Colon (tissue), 2 donors: ENCODE data around the gene OTUD4.

Experiments
- FAIRE-seq: peaks from 2 replicates; lab custom pipeline; 2012; peaks lifted over from hg19 to GRCh38; lab: Jason Lieb, UNC
- donor health status: control.
- donor health status: control.

OTUD4 gene

DNA sequence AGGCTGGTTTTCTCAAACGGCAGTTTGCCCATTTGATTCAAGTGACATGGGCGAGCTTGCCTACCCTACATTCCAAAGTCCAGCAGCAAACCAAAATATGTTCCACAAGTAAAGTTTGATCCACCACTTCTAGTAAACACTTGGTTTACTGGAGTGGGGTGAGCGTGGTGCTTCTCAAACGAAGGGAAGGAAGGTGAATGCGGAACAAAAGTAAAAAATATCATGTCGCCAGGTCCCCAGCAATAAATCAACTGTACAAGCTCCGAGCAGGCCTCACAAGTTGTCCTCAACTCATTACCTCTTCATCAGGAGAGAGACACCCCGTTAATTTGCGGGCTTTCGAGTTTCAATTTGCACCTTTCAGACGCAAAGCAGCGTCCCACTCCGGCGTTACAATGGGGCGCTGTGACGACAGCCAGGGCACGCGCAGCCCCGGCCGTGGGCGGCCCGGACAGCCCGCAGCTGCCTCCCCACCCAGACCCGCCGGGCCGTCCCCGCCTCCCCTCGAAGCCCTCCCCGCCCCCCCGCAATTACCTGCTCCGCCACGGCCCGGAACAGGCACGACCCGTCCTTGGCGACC, 1.0 kb downstream of the OTUD4 start:
- no peak for FAIRE-seq

DNA sequence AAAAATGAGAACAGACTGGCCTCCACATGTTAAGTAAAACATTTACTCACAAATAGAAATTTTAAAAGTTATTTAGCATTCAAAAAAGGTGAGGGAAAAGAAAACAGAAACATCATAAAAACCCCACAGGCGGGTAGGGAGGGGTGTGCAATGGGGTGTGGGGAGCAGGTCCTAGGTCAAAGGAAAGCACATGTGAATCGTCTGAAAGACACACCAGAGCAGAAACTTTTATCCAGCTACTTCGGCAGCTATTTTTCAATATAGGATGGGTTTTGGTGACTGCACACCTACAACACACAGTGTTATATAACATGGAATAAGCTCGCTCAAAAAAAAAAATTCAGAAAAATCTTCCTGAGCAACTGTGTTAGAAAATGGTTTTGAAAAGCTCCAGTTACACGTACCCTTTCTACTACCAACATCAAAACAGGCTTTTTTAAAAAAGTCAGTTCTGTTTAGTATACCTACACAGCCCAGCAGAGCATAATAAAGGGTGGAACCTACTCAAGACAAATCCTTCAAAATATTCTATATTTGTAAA, 1.6 kb downstream of the OTUD4 start:
- FAIRE-seq = no peak

DNA sequence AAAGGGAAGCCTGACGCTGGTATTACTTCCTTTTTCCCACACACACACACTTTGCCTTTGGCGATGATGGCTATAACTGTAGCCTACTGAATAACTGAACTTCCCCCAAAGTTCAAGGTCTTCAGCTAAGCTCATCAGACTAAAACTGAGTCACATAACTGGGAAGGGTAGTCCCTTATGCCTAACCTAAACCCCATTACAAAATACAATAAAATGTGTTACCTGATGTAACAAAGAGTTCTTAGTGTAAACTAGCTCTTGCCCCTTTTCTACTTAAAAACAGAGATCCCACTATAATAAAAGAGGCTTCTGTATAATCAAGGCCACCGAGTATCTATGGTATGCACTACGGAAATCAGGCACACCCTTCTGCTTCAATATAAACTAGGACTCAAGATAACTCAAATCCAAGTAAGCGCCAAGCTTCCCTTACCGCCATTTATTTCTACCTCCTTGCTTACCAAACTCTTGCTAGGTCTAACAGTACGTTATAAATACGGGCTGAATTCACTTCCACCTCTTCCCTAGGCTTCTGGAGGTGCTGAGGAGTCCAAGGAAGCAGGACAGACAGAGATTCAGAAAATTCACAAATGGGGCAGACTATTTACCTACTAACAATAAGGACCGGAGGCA, 2.4 kb downstream of the OTUD4 start:
- no peak for FAIRE-seq

DNA sequence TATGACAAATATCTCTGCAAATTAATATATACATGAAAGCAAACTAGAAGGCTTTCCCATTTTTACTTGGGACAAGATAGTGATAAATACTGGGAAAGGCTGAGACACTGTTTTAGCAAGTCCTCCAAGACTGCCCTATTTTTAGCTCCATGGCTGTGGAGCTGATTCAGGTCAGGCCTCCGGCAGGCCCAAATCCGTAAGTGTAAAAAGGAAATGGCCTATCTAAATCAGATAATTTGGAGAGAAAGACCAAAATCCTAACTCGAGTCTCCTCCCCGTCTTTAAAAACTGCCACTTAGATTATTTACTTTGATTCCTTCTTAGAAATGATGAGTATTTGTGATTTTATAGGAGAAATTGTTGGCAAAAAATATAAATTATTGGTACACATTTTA, 2.9 kb downstream of the OTUD4 start:
- FAIRE-seq = no peak

DNA sequence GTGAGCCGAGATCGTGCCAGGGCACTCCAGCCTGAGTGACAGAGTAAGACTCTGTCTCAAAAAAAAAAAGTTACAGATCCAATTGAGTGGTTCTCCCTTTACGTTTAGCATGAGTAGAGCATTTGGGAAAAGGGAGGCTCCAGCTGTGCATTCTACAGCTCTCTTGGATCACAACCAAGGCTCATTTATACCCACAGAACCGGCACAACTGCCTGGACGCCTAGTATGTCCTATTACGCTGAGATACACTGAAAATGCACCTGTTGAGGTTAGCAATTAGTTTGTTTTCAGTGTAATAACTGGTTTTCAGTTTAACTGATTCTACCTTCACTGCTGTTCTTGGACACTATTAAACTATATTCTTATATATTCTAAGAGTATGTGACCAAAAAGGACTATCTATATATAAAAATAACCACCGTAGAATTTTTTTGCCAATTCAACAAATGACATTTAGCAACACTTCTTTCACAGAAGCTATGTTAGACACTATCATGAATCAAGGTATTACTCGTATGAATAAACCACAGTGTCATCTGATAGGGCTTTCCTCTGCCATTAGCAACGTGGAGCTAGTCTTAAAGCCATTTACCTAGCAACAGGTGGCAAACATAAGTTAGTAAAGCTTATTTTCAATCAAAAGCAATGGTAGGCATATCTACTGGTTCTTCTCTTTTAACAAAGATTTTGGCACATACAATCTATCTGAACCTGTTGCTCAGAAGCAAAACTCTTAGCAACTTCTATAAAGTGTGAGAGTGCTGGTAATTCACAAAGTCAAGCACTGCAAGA, 3.6 kb downstream of the OTUD4 start:
- FAIRE-seq = no peak

DNA sequence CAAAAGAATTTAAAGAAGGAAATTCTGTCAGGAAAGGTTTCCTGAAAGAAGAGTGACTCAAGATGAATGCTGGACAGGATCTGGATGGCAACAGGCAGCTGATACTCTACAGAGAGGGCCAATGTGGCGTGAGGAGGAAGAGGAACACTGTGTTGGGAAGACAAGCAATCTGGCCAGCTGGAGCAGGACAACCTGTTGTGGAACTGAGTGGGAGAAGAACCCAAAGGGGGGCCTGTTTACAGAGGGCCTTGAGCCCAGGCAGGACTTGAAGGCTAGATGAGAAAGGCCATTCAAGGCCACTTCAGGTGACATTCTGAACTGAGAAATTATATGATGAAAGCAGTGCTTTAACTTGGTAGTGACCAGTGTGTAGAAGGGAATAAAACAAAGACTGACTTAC, 8.5 kb downstream of the OTUD4 start:
- FAIRE-seq = no peak

DNA sequence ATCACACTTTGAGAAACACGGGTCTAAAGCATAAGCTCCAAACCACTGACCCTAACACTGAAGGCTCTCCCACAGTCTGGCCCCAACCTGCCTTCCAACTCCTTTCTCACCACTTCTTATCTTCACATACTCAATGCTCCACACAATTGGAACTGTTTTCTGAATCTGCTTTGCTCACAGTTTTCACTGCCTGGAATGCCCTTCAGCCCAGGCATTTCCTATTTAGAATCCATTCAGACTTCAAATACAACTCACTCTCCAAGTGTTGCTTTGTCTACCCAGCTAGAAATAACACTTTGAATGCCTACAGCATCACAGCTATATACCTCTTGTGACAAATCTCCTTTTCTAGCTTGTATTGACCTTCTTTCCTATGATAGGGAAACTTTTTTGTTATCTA, 10.2 kb downstream of the OTUD4 start:
- no peak for FAIRE-seq

DNA sequence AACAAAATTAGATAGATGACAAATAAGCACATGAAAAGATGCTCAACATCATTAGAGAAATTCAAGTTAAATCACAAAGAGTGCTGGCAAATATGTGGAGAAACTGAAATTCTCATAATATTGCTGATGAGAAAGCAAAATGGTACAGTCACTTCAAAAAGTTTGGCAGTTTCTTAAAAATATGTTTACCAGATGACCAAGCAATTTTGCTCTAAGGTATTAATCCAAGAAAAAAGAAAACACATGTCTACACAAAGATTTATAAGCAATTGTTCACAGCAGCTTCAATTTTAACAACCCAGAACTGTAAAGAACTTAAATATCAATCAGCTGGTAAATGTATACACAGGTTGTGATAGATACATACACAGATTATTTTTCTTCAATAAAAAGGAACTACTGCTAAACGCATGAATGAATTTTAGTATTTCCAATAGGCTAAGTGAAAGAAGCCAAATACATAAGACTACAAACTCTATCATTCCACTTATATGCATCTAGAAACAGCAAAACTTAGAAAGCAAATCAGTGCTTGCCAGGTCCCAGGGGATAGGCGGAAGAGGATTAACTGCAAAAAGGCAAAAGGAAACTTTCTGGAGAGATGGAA, 11.7 kb downstream of the OTUD4 start:
- no peak for FAIRE-seq

DNA sequence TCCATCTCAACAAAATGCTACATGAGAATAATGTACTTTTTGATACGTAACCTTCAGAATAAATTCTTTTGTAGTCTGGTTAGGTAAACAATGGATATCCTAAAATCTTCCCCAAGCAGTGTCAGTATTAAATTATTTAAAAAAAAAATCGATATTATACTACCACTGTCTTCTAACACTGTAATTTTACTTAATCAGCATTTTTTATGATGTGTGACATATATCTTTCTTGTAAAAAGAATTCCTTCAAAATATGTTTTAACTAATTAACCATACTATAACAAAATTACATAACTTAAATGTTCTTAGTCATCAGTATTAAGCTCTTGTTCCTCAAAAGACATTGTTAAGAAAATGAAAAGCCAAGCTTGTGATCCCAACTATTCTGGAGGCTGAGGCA, 12.5 kb downstream of the OTUD4 start:
- FAIRE-seq = no peak

DNA sequence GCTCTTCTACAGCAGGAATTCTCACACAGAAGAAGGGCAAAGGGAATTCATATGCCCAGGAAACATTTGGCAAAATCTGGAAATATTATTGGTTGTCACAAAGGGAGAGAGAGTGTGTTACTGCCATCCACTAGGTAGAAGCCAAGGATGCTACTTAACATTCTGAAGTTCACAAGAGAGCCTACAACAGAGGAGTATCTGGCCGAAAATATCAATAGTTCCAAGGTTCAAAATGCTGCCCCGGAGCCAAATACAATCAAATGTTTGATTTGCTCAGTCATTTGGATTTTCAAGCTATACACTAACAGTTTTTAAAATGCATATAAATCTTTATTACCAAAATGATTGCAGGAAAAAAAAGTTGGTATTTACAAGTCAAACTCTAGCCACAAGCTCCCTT, 18.8 kb downstream of the OTUD4 start:
- no peak for FAIRE-seq

DNA sequence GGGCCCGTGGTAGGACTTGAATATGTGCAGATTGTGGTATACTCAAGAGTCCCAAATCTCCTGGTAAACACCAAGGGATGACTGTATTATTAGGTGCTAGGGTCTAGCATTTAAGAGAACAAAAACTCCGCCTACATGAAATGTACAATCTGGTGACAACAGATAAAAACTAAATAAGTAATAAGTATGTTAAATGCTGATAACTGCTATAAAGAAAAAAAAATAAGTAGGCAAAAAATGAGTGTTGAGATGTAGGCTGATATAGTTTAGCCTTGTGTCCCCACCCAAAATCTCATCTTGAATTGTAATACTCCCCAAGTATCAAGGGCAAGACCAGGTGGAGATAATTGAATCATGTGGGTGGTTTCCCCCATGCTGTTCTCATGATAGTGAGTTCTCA, 23.4 kb downstream of the OTUD4 start:
- no peak for FAIRE-seq

DNA sequence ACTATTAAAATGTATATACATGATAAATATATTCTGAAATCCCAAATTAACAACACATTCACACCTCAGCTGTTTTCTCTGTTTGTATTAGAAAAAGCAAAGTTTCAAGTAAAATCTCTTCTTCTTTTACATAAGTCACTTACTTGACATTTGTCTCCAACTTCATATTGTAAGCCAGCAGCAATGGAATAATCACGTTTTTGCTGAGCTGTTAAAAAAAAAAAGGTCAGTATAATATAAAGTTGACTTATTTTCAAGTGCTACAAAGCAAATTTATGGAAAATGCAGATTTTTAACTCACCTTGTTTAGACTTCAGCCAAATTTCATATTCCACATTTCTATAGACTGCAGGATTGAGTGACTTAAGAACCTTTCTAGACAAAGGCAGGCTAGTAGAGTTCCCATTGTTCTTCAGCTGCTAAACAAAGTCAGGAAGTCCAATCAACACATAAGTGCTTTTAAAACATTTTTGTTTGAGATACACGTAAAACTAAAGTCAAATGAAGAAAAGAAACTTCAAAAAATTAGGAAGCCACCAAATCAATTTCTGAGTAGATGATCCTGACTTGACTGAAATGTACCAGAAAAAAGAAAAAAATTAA, 25.0 kb downstream of the OTUD4 start:
- peak; percentile 28 for FAIRE-seq

DNA sequence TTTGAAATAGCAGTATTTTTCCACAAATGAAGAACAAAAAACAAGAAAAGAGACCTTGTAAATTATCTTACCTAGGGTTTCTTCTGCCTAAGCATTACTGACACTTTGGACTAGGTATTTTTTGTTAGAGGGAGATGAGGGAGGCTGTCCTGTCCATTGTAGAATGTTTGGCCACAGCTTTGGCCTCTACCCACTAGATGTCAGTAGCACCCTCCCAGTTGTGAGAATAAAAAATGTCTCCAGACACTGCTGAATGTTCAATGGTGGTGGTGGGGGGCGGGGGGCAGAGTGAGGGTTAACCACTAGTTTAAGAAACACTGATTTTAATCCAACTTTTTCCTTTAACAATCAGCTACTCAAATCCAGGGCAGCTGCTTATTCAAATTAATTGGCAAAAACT, 25.8 kb downstream of the OTUD4 start:
- no peak for FAIRE-seq

DNA sequence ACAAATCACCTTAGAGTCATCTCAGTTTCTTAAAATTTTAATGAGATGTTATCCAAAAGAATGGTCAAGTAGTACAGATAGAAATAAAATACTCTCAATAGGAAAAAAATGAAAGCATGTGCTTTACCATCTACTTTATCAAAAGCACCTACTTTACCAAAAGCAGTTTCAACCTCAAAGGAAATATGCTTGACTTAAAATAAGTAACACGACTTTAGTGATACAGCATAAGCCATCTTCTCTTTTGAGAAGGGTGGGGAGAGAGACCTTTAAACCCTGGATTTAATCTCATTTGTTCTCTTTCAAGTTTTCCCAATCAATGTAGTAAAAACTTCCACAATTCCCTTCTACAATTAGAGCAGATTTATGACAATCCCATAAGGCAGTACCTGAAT, 26.5 kb downstream of the OTUD4 start:
- no peak for FAIRE-seq

DNA sequence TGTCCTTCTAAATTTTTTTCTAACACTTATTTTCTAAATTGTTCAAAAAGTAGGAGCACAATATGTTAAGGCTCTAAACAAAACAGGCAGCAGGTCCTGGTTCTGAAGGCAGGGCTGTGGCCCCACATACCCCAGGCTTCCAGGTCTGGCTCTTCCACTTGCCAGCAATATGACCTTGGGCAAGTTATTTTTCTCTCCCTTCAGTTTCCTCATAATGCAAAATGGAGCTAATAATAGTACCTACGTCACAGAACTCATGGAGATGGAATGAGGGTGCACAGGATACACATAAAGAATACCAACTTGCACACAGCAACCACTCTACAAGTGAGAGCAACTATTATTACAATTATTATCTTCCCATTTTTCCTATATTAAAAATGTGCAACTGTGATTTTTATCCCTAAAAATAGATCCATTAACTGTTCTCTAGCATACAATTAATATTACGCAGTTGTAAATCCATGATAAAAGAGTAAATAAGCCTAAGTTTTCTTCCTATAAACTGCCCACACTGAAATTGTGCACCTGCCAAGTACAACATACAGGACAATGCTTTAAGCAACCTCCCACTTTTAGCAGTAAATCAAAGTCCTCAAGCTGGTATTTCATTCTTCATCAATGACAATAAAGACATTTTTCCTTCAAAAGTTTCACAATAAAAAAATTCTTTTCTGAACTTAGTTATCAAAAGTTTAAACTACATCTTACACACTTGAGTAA, 27.0 kb downstream of the OTUD4 start:
- no peak for FAIRE-seq

DNA sequence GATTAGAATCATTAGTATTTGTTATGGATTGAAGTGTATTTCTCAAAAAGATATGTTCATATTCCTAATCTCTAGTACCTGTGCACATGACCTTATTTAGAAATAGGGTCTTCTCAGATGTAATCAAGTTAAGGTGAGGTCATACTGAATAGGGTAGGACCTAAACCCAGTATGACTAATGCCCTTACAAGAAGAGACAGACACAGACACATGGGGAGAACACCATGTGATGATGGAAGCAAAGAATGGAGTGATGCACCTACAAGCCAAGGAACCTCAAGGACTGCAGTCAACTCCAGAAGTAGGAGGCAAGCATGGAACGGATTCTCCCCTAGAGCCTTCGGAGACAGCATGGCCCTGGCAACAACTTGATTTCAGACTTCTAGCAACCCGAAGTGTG, 31.4 kb downstream of the OTUD4 start:
- FAIRE-seq = no peak

DNA sequence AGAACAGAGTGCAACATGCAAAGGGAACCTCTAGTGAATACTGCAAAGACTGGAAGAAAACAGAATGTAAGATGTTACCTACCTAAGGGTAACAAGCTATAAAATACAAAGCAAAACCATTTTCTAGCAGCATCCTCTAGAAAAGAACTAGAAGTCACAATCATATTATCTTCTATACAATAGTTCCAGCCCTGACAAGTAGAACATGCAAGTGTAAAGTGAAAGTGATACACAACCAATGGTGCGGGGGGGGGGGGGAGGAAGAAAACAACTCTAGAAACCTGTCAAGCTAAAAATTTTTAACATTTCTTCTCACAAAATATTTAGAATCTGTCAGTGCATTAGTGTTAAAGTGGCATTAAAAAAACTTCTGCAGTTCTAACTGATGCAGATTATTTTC, 44.2 kb downstream of the OTUD4 start:
- FAIRE-seq = peak; percentile 28

DNA sequence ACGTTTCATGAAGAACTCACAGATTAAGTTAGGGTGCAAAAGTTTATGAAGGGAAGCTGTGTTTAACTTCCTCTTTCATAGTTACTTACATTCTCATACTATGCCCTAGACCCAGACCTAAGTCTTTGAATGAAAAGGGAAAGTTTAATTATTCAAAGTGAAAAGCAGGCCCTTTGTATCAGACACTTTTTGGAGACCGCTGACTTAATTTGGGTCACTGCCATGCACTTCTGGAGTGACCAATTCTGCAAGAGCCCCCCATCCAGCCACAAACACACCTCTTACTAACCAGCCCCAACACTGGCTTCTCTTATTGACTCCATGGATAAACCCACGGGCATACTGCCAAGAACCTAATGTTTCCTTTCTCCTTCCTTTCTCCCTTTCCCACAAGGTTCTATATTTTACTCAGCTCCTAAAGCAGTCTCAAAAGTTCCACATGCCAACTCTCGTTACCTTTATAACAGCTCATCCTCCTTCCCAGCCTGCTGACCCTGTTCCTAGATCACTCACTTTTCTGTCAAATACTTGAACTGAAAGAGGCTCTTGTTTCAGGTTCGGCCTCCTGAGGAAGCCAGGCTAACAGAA, 47.8 kb downstream of the OTUD4 start:
- FAIRE-seq = no peak

DNA sequence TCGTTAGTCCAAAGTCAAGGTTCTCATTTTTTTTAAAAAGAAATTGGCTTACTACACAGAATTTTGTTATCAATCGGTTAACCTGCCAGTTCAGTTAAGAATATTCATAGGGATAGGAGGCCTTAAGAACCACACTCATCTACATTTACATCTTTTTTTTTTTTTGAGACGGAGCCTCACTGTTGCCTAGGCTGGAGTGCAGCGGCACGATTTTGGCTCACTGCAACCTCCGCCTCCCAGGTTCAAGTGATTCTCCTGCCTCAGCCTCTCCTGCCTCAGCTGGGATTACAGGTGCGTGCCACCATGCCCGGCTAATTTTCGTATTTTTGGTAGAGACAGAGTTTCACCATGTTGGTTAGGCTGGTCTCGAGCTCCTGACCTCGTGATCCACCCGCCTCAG, 48.5 kb downstream of the OTUD4 start:
- FAIRE-seq = no peak

DNA sequence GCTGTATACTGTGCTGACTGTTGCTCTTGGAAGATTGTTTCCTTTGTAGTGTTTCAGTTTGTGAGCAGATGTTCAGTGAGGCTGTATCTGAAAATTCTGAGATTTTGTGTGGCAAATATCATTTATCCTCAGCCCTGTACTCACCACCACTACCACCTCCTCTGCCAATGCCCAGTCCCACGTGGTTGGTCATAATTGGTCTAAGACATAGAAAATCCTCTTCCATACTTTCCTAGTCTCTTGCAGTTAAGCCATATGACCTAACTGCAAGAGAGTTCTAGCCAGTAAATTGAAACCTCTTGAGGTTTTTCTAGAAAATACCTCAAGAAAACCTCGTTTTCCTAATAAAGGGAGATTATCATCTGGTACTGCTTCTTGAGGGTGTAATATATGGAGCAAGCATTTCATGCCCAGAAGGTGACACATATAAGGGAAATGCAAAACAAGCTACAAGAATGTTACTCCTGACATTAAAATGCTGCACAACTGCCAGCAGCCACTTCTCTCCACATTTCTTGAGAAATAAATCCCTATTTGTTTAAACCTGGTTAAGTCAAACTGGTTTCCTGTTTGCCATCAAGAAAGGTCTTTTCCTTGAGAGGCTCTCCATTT, 49.5 kb downstream of the OTUD4 start:
- no peak for FAIRE-seq

DNA sequence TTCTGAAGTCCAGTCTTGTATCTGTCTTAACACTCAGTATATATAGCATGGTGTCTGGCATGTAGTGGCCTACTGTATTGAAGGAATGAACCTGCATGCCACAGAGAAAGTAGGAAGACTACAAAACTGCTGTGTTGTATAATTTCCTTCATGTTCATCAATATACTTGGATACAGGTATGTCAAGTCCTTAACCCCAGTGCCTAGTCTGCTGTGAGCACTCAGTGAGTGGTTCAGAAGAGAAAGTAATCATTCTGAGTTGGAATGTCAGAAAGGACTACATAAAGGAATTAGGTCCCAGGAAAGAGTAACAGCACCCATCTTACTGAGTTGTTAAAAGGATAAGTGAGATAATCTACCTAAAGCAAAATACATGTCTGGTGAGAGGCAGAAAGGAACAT, 50.3 kb downstream of the OTUD4 start:
- FAIRE-seq = no peak
